ENCODE data around the gene FRMD4A.

The FRMD4A gene

GRCh38 chr10:13698217-13698616 is 632.5 kb downstream of the FRMD4A start:
- DNase-seq (ENCODE audit: low spot score), result no peak

- no peak for DNase-seq (ENCODE audit: low spot score)
These were observed 634.7 kb downstream of the FRMD4A start for GRCh38 chr10:13696071-13696470.

- DNase-seq (ENCODE audit: low spot score), result no peak
These were observed 635.1 kb downstream of the FRMD4A start for GRCh38 chr10:13695588-13695987.

- DNase-seq (ENCODE audit: low spot score), result no peak
These were observed 636.7 kb downstream of the FRMD4A start for GRCh38 chr10:13693783-13694700.

GRCh38 chr10:13690281-13690825 is 640.4 kb downstream of the FRMD4A start:
- no peak for DNase-seq (ENCODE audit: low spot score)

- DNase-seq (ENCODE audit: low spot score), result no peak
These were observed 644.4 kb downstream of the FRMD4A start for GRCh38 chr10:13686331-13686752.

GRCh38 chr10:13685885-13686284 is 644.8 kb downstream of the FRMD4A start:
- DNase-seq (ENCODE audit: low spot score), result no peak

GRCh38 chr10:13684806-13685482 is 645.8 kb downstream of the FRMD4A start:
- no peak for DNase-seq (ENCODE audit: low spot score)

- DNase-seq (ENCODE audit: low spot score), result no peak
These were observed 646.4 kb downstream of the FRMD4A start for GRCh38 chr10:13684252-13684791.

- DNase-seq (ENCODE audit: low spot score), result no peak
These were observed 647.7 kb downstream of the FRMD4A start for GRCh38 chr10:13683017-13683416.

GRCh38 chr10:13681960-13682359 is 648.8 kb downstream of the FRMD4A start:
- DNase-seq (ENCODE audit: low spot score), result no peak

- no peak for DNase-seq (ENCODE audit: low spot score)
These were observed 649.2 kb downstream of the FRMD4A start for GRCh38 chr10:13681528-13681927.

- DNase-seq (ENCODE audit: low spot score), result no peak
These were observed 649.6 kb downstream of the FRMD4A start for GRCh38 chr10:13681095-13681494.

GRCh38 chr10:13678101-13678843 is 652.5 kb downstream of the FRMD4A start:
- DNase-seq (ENCODE audit: low spot score), result no peak

- DNase-seq (ENCODE audit: low spot score), result no peak
These were observed 655.8 kb downstream of the FRMD4A start for GRCh38 chr10:13674645-13675588.

GRCh38 chr10:13673156-13673555 is 657.6 kb downstream of the FRMD4A start:
- no peak for DNase-seq (ENCODE audit: low spot score)

- no peak for DNase-seq (ENCODE audit: low spot score)
These were observed 658.2 kb downstream of the FRMD4A start for GRCh38 chr10:13672548-13672947.

GRCh38 chr10:13671904-13672303 is 658.8 kb downstream of the FRMD4A start:
- DNase-seq (ENCODE audit: low spot score), result no peak

- no peak for DNase-seq (ENCODE audit: low spot score)
These were observed 660.4 kb downstream of the FRMD4A start for GRCh38 chr10:13670311-13670710.

- no peak for DNase-seq (ENCODE audit: low spot score)
These were observed 660.8 kb downstream of the FRMD4A start for GRCh38 chr10:13669901-13670300.

Measured in CD4-positive, alpha-beta T cell treated with Interleukin-6 at 100 ng/mL for 8 hours (primary cell).